Keratinocyte (primary cell): Measurements from ENCODE around the gene DPH2.

Experiments used
- EZH2 ChIP-seq: IDR thresholded peaks from one replicate; pipeline ENCODE4 v1.6.1; 2012; ENCODE audit warnings: inconsistent platforms, mild to moderate bottlenecking, low read length, moderate library complexity
- TF ChIP-seq, protein P1 (sequence below), 3 experiments: IDR thresholded peaks in 1 of 3; conservative IDR thresholded peaks in 1 of 3; optimal IDR thresholded peaks in 1 of 3; 2 replicates in 2 of 3; 3 replicates in 1 of 3; pipeline versions ENCODE3 to v1.5.1; 2011; ENCODE audit warnings: low read length in 3 of 3, mild to moderate bottlenecking in 3 of 3, moderate library complexity in 2 of 3, control low read depth in 1 of 3, inconsistent platforms in 1 of 3; ENCODE audit not compliant: insufficient read depth in 2 of 3; ENCODE audit errors: extremely low read depth in 1 of 3

DNA sequence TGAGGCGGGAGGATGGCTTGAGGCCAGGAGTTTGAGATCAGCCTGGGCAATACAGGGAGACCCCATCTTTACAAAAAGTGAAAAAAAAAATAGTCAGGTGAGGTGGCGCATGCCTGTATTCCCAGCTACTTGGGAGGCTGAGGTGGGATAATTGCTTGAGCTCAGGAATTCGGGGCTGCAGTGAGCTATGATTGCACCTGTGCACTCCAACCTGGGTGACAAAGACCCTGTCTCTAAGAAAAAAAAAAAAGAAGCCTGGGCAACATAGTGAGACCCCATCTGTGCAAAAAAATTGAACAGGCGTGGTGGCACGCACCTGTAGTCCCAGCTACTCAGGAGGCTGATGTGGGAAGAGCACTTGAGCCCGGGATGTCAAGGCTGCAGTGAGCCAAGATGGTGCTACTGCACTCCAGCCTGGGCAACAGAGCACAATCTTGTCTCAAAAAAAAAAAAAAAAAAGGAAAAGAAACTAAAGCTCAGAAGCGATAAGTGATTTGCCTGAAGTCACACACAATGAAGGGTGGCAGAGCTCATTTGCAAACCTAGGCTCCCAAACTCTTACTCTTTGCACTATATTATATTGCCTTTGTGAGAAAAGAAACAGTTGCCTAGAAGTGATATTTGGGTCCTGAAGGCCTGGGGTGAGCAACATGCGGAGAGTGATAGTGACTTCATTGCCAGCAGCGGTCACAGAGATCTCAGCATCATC lies 23.6 kb downstream of the DPH2 start:
- TF ChIP-seq EZH2 = no peak
- TF ChIP-seq, protein P1, sequence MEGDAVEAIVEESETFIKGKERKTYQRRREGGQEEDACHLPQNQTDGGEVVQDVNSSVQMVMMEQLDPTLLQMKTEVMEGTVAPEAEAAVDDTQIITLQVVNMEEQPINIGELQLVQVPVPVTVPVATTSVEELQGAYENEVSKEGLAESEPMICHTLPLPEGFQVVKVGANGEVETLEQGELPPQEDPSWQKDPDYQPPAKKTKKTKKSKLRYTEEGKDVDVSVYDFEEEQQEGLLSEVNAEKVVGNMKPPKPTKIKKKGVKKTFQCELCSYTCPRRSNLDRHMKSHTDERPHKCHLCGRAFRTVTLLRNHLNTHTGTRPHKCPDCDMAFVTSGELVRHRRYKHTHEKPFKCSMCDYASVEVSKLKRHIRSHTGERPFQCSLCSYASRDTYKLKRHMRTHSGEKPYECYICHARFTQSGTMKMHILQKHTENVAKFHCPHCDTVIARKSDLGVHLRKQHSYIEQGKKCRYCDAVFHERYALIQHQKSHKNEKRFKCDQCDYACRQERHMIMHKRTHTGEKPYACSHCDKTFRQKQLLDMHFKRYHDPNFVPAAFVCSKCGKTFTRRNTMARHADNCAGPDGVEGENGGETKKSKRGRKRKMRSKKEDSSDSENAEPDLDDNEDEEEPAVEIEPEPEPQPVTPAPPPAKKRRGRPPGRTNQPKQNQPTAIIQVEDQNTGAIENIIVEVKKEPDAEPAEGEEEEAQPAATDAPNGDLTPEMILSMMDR (optimal IDR thresholded peaks at IDR 0.05 in 1 of 3, IDR thresholded peaks at IDR 0.05 in 1 of 3, conservative IDR thresholded peaks at IDR 0.05 in 1 of 3; ENCODE audit: extremely low read depth in 1 of 3, insufficient read depth in 2 of 3, low read length in 3 of 3) = no peak
